HepG2 (cell line): Measurements from ENCODE around the gene GABRG3. TPM values are rescaled to one million over a fixed set of nuclear protein-coding genes. Genes with fewer than 3 reads are reported as not detected.

Experiments
- JDP2 ChIP-seq: sonication (generic); formaldehyde crosslinking; IDR thresholded peaks from 2 replicates; pipeline ENCODE4 v1.8.1; 2022; ENCODE audit warnings: missing genetic modification reagents, borderline replicate concordance
- MEIS2 ChIP-seq: sonication (generic); formaldehyde crosslinking; IDR thresholded peaks from 2 replicates; pipeline ENCODE4 v1.9.0; 2021; ENCODE audit warnings: mild to moderate bottlenecking, missing genetic modification reagents
- MTERF4 ChIP-seq: sonication (generic); formaldehyde crosslinking; IDR thresholded peaks from 2 replicates; pipeline ENCODE4 v1.8.0; 2023; ENCODE audit warnings: mild to moderate bottlenecking, missing genetic modification reagents
- NFIC ChIP-seq: IDR thresholded peaks from 2 replicates; pipeline ENCODE4 v1.6.1; 2012; ENCODE audit warnings: mild to moderate bottlenecking, low read length, inconsistent platforms
- PHF20 ChIP-seq: sonication (generic); formaldehyde crosslinking; IDR thresholded peaks from 2 replicates; pipeline ENCODE4 v1.5.0; 2020; ENCODE audit warnings: mild to moderate bottlenecking, missing genetic modification reagents
- PHF8 ChIP-seq: sonication (generic); formaldehyde crosslinking; IDR thresholded peaks from 2 replicates; pipeline ENCODE4 v1.5.0; 2020; ENCODE audit warnings: missing genetic modification reagents
- ZBTB4 ChIP-seq: sonication (generic); formaldehyde crosslinking; IDR thresholded peaks from 2 replicates; pipeline ENCODE4 v1.4.0; 2020; ENCODE audit warnings: missing genetic modification reagents, mild to moderate bottlenecking, borderline replicate concordance
- ZNF550 ChIP-seq: sonication (generic); formaldehyde crosslinking; IDR thresholded peaks from 2 replicates; pipeline ENCODE4 v1.4.0; 2020; ENCODE audit warnings: mild to moderate bottlenecking, missing genetic modification reagents, borderline replicate concordance
- ZNF674 ChIP-seq: sonication (generic); formaldehyde crosslinking; IDR thresholded peaks from 2 replicates; pipeline ENCODE4 v1.5.0; 2020; ENCODE audit warnings: low read depth, mild to moderate bottlenecking, missing genetic modification reagents
- ZNF710 ChIP-seq: sonication (generic); formaldehyde crosslinking; IDR thresholded peaks from 2 replicates; pipeline ENCODE4 v1.5.0; 2020; ENCODE audit warnings: mild to moderate bottlenecking, missing genetic modification reagents, borderline replicate concordance
- ZNF784 ChIP-seq: sonication (generic); formaldehyde crosslinking; IDR thresholded peaks from 2 replicates; pipeline ENCODE4 v1.5.1; 2020; ENCODE audit warnings: missing genetic modification reagents, mild to moderate bottlenecking, borderline replicate concordance
- polyA plus RNA-seq, 8 experiments: library from polyadenylated mRNA; depleted of rRNA in 3 of 8; stranded (reverse) in 7 of 8; unstranded in 1 of 8; fragments of >200 nt; fragmentation: Illumina TruSeq in 4 of 8; extraction: Trizol in 4 of 8; gene quantifications; 2 replicates each; pipeline versions ENCODE4 v1.2.1 to v1.2.3, GENCODE V29; 2011 to 2016; ENCODE audit warnings: low read depth in 4 of 8, missing spikeins in 1 of 8, mixed read lengths in 1 of 8; ENCODE audit not compliant: insufficient read depth in 1 of 8
- total RNA-seq, 5 experiments: library from RNA; depleted of rRNA; stranded (reverse); fragments of >200 nt; fragmentation: Illumina TruSeq; extraction: Trizol; gene quantifications; 2 replicates each; pipeline ENCODE4 v1.2.3, GENCODE V29; 2016; ENCODE audit warnings: low read depth in 1 of 5

Gene GABRG3
- total and polyA plus RNA-seq, 2 of the 13 experiments (the other 11 are each of a cell fraction or from before 2014, with no cell fraction given), result not detected

- TF ChIP-seq ZNF674 (CRISPR knock-in tag), result no peak
- TF ChIP-seq JDP2 (CRISPR knock-in tag), result no peak
- no peak for TF ChIP-seq ZNF784 (CRISPR knock-in tag)
- no peak for TF ChIP-seq NFIC
- no peak for TF ChIP-seq MTERF4 (CRISPR knock-in tag)
- no peak for TF ChIP-seq PHF20 (CRISPR knock-in tag)
- no peak for TF ChIP-seq PHF8 (CRISPR knock-in tag)
- no peak for TF ChIP-seq MEIS2 (CRISPR knock-in tag)
- TF ChIP-seq ZBTB4 (CRISPR knock-in tag), result no peak
- TF ChIP-seq ZNF710, result no peak
- no peak for TF ChIP-seq ZNF550 (CRISPR knock-in tag)
Observed at GRCh38 chr15:27549746-27550145, 578.8 kb downstream of the GABRG3 start (continued).
